Activated T-helper 2 cell treated with anti-CD3 and anti-CD28 coated beads, Interferon-gamma antibody, Interleukin-2, Interleukin-4, amounts not matched to agents 10 μg/mL and 5 μg/mL and 100 μg/mL, durations not matched to agents 14 hours and 24 hours and 36 hours (primary cell): ENCODE results near the gene RBM26. TPM values are rescaled to one million over a fixed set of nuclear protein-coding genes. Genes with fewer than 3 reads are reported as not detected.

Experiments
- DNase-seq: peaks from one replicate; pipeline ENCODE4 v3.0.0; 2021; ENCODE audit warnings: low spot score
- H3K27ac Mint-ChIP-seq: one replicate; pipeline ENCODE4 v1.8.0; 2021; ENCODE audit warnings: mixed read lengths
- H3K27me3 Mint-ChIP-seq: one replicate; pipeline ENCODE4 v1.8.0; 2021; ENCODE audit warnings: low read depth, mixed read lengths
- H3K36me3 Mint-ChIP-seq: one replicate; pipeline ENCODE4 v1.8.0; 2021; ENCODE audit warnings: low read depth, mixed read lengths
- H3K4me1 Mint-ChIP-seq: one replicate; pipeline ENCODE4 v1.8.0; 2021; ENCODE audit warnings: low read depth, mixed read lengths
- H3K4me3 Mint-ChIP-seq: one replicate; pipeline ENCODE4 v1.8.0; 2021; ENCODE audit warnings: low read depth, mild to moderate bottlenecking, moderate library complexity, mixed read lengths
- H3K9me3 Mint-ChIP-seq: one replicate; pipeline ENCODE4 v1.8.0; 2021; ENCODE audit warnings: mixed read lengths
- intact Hi-C: fragments of 100-400 bp; cut with micrococcal nuclease; formaldehyde crosslinking; loops from one replicate; pipeline ENCODE4 v1.15.1; 2023
- total RNA-seq: library from RNA; stranded (reverse); gene quantifications from 2 replicates; pipeline ENCODE4 v1.2.3, GENCODE V29; 2022

The RBM26 gene
- total RNA-seq, 1 donor from 2014 or later: 93.7 TPM

GRCh38 chr13:79409828-79410227 is 3.8 kb upstream of the RBM26 start:
- intact Hi-C loops: loop anchor here (5.0 to 10.0 kb wide), 3 partner anchors 132 to 1385 kb away; partner anchors contain the start of gene OBI1

GRCh38 chr13:79407349-79407979 is 1.4 kb upstream of the RBM26 start:
- H3K9me3 Mint-ChIP-seq: no peaks in the 10 kb centered on the region
- intact Hi-C loops: loop anchor here (2.0 to 10.0 kb wide), 5 partner anchors 15 to 1383 kb away; partner anchors contain the start of gene OBI1
- H3K4me3 Mint-ChIP-seq: peak overlapping the region; percentile 89
- peaks cover 15% of the 10 kb centered on the region for H3K36me3 Mint-ChIP-seq
- peaks cover 31% of the 10 kb centered on the region for H3K4me1 Mint-ChIP-seq
- no peaks in the 10 kb centered on the region for H3K27me3 Mint-ChIP-seq
- DNase-seq: no peak
- H3K27ac Mint-ChIP-seq: peak overlapping the region; percentile 97

More at GRCh38 chr13:79409828-79410227, 3.8 kb upstream of the RBM26 start:
- Mint-ChIP-seq H3K9me3 (no peaks in the 10 kb centered on the region), H3K4me1 (peaks cover 22% of the 10 kb centered on the region), H3K27ac (no peak overlapping the region), H3K4me3 (no peak overlapping the region), H3K27me3 (no peaks in the 10 kb centered on the region), H3K36me3 (peaks cover 15% of the 10 kb centered on the region)
- DNase-seq: no peak

GRCh38 chr13:79406597-79406908 is 498 bp upstream of the RBM26 start:
- H3K9me3 Mint-ChIP-seq: no peaks in the 10 kb centered on the region
- no peak for DNase-seq
- H3K27ac Mint-ChIP-seq: peak overlapping the region; percentile 97
- intact Hi-C loops: loop anchor here (1.0 to 10.0 kb wide), 7 partner anchors 14 to 1382 kb away; partner anchors contain the start of genes NDFIP2 and OBI1
- peak overlapping the region; percentile 89 for H3K4me3 Mint-ChIP-seq
- peaks cover 37% of the 10 kb centered on the region for H3K4me1 Mint-ChIP-seq
- H3K36me3 Mint-ChIP-seq: peaks cover 17% of the 10 kb centered on the region
- no peaks in the 10 kb centered on the region for H3K27me3 Mint-ChIP-seq

GRCh38 chr13:79405501-79405830 is 589 bp downstream of the RBM26 start:
- no peaks in the 10 kb centered on the region for H3K9me3 Mint-ChIP-seq
- intact Hi-C loops: loop anchor here (5.0 to 10.0 kb wide), 3 partner anchors 137 to 1381 kb away; partner anchors contain the start of gene OBI1
- H3K27ac Mint-ChIP-seq: no peak overlapping the region
- no peak for DNase-seq
- H3K27me3 Mint-ChIP-seq: no peaks in the 10 kb centered on the region
- no peak overlapping the region for H3K4me3 Mint-ChIP-seq
- H3K4me1 Mint-ChIP-seq: peaks cover 47% of the 10 kb centered on the region
- H3K36me3 Mint-ChIP-seq: peaks cover 27% of the 10 kb centered on the region

- no peaks in the 10 kb centered on the region for H3K27me3 Mint-ChIP-seq
- H3K36me3 Mint-ChIP-seq: peaks cover 31% of the 10 kb centered on the region
- no peaks in the 10 kb centered on the region for H3K9me3 Mint-ChIP-seq
- intact Hi-C loops: loop anchor here (5.0 to 10.0 kb wide), 3 partner anchors 137 to 1380 kb away; partner anchors contain the start of gene OBI1
- no peak overlapping the region for H3K4me3 Mint-ChIP-seq
- peaks cover 50% of the 10 kb centered on the region for H3K4me1 Mint-ChIP-seq
- no peak overlapping the region for H3K27ac Mint-ChIP-seq
- DNase-seq: no peak
These were observed 1.1 kb downstream of the RBM26 start for GRCh38 chr13:79404985-79405384.

GRCh38 chr13:79404361-79404760 is 1.7 kb downstream of the RBM26 start:
- Mint-ChIP-seq H3K27ac (no peak overlapping the region), H3K4me3 (no peak overlapping the region), H3K36me3 (peaks cover 38% of the 10 kb centered on the region), H3K27me3 (no peaks in the 10 kb centered on the region), H3K9me3 (no peaks in the 10 kb centered on the region), H3K4me1 (peaks cover 52% of the 10 kb centered on the region)
- intact Hi-C loops: loop anchor here (10.0 kb wide), 1 partner anchor 1380 kb away; no protein-coding TSS in a partner anchor
- no peak for DNase-seq

- peaks cover 46% of the 10 kb centered on the region for H3K36me3 Mint-ChIP-seq
- no peak overlapping the region for H3K4me3 Mint-ChIP-seq
- no peaks in the 10 kb centered on the region for H3K9me3 Mint-ChIP-seq
- H3K27ac Mint-ChIP-seq: peak overlapping the region; percentile 67
- H3K4me1 Mint-ChIP-seq: peaks cover 57% of the 10 kb centered on the region
- no peaks in the 10 kb centered on the region for H3K27me3 Mint-ChIP-seq
- no peak for DNase-seq
- intact Hi-C loops: loop anchor here (10.0 kb wide), 1 partner anchor 1378 kb away; no protein-coding TSS in a partner anchor
These were observed 2.9 kb downstream of the RBM26 start for GRCh38 chr13:79403113-79403512.

GRCh38 chr13:79402679-79403078 is 3.4 kb downstream of the RBM26 start:
- Mint-ChIP-seq H3K9me3 (no peaks in the 10 kb centered on the region), H3K36me3 (peaks cover 45% of the 10 kb centered on the region), H3K4me1 (peaks cover 55% of the 10 kb centered on the region), H3K27ac (peak overlapping the region; percentile 67), H3K4me3 (no peak overlapping the region), H3K27me3 (no peaks in the 10 kb centered on the region)
- no peak for DNase-seq
- intact Hi-C loops: loop anchor here (1.0 to 10.0 kb wide), 2 partner anchors 9 to 1378 kb away; no protein-coding TSS in a partner anchor

- Mint-ChIP-seq H3K27ac (peak overlapping the region; percentile 67), H3K27me3 (no peaks in the 10 kb centered on the region), H3K4me3 (peak overlapping the region; percentile 27), H3K36me3 (peaks cover 47% of the 10 kb centered on the region), H3K4me1 (peaks cover 51% of the 10 kb centered on the region), H3K9me3 (no peaks in the 10 kb centered on the region)
- no peak for DNase-seq
- intact Hi-C loops: loop anchor here (1.0 to 10.0 kb wide), 2 partner anchors 9 to 1377 kb away; no protein-coding TSS in a partner anchor
These were observed 3.9 kb downstream of the RBM26 start for GRCh38 chr13:79402074-79402635.

GRCh38 chr13:79401259-79402070 is 4.6 kb downstream of the RBM26 start:
- Mint-ChIP-seq H3K36me3 (peaks cover 54% of the 10 kb centered on the region), H3K9me3 (peaks cover 2% of the 10 kb centered on the region), H3K27me3 (no peaks in the 10 kb centered on the region), H3K4me3 (peak overlapping the region; percentile 27), H3K4me1 (peaks cover 48% of the 10 kb centered on the region), H3K27ac (peak overlapping the region; percentile 46)
- intact Hi-C loops: loop anchor here (1.0 to 10.0 kb wide), 2 partner anchors 8 to 1377 kb away; no protein-coding TSS in a partner anchor
- no peak for DNase-seq

GRCh38 chr13:79398915-79399314 is 7.1 kb downstream of the RBM26 start:
- DNase-seq: no peak
- H3K9me3 Mint-ChIP-seq: peaks cover 18% of the 10 kb centered on the region
- no peak overlapping the region for H3K4me3 Mint-ChIP-seq
- peaks cover 78% of the 10 kb centered on the region for H3K36me3 Mint-ChIP-seq
- no peaks in the 10 kb centered on the region for H3K27me3 Mint-ChIP-seq
- intact Hi-C loops: no loop called here
- H3K4me1 Mint-ChIP-seq: peaks cover 62% of the 10 kb centered on the region
- no peak overlapping the region for H3K27ac Mint-ChIP-seq

GRCh38 chr13:79398127-79398526 is 7.9 kb downstream of the RBM26 start:
- H3K36me3 Mint-ChIP-seq: peaks cover 85% of the 10 kb centered on the region
- H3K4me1 Mint-ChIP-seq: peaks cover 67% of the 10 kb centered on the region
- no peak for DNase-seq
- H3K9me3 Mint-ChIP-seq: peaks cover 18% of the 10 kb centered on the region
- intact Hi-C loops: no loop called here
- no peaks in the 10 kb centered on the region for H3K27me3 Mint-ChIP-seq
- H3K27ac Mint-ChIP-seq: no peak overlapping the region
- no peak overlapping the region for H3K4me3 Mint-ChIP-seq
